Activated B cell treated with CpG ODN at 0.5 μM for 24 hours (primary cell): Measurements from ENCODE around the gene SPATA25. TPM values are rescaled to one million over a fixed set of nuclear protein-coding genes. Genes with fewer than 3 reads are reported as not detected.
"Not testable (repeated sequence)": the region's sequence is repeated elsewhere in the genome, so short reads cannot be mapped to it uniquely, and the experiment has no call there.

ENCODE experiments used
- ATAC-seq: fragments of 200-7000 bp; cut with Tn5 transposase; one replicate; pipeline ENCODE4 v1.10.0; 2021; ENCODE audit warnings: low read depth, mild to moderate bottlenecking, moderate library complexity
- CTCF ChIA-PET: fragments of 350-600 bp; sonication (Branson Sonifier 250); formaldehyde crosslinking; loops from one replicate; lab custom pipeline; 2021; ENCODE audit warnings: antibody characterized with exemption; lab: Charles Lee
- POLR2A ChIA-PET: fragments of 350-600 bp; sonication (Branson Sonifier 250); formaldehyde crosslinking; loops from one replicate; lab custom pipeline; 2021; ENCODE audit warnings: antibody characterized with exemption; lab: Charles Lee
- DNase-seq: peaks from one replicate; pipeline ENCODE4 v3.0.0; 2022
- H3K27ac Mint-ChIP-seq: one replicate; pipeline ENCODE4 v1.8.0; 2020; ENCODE audit warnings: mixed read lengths
- H3K27me3 Mint-ChIP-seq: one replicate; pipeline ENCODE4 v1.8.0; 2021; ENCODE audit warnings: mixed read lengths
- H3K36me3 Mint-ChIP-seq: one replicate; pipeline ENCODE4 v1.8.0; 2021; ENCODE audit warnings: low read depth, mixed read lengths
- H3K4me1 Mint-ChIP-seq: one replicate; pipeline ENCODE4 v1.8.0; 2021; ENCODE audit warnings: mixed read lengths
- H3K4me3 Mint-ChIP-seq: one replicate; pipeline ENCODE4 v1.8.0; 2020; ENCODE audit warnings: mild to moderate bottlenecking, mixed read lengths
- H3K9me3 Mint-ChIP-seq: one replicate; pipeline ENCODE4 v1.8.0; 2020; ENCODE audit warnings: mixed read lengths
- intact Hi-C: fragments of 100-400 bp; cut with micrococcal nuclease; formaldehyde crosslinking; loops from one replicate; pipeline ENCODE4 v1.15.1; 2024
- total RNA-seq: library from RNA; stranded (reverse); gene quantifications from 2 replicates; pipeline ENCODE4 v1.2.3, GENCODE V29; 2022
- TF ChIP-seq, protein P1 (sequence below): fragments of 200-600 bp; IDR thresholded peaks from one replicate; pipeline ENCODE4 v1.8.0; 2022; ENCODE audit warnings: antibody characterized with exemption, mild to moderate bottlenecking

The SPATA25 gene
- total RNA-seq, 1 donor from 2014 or later: 0.53 TPM

DNA sequence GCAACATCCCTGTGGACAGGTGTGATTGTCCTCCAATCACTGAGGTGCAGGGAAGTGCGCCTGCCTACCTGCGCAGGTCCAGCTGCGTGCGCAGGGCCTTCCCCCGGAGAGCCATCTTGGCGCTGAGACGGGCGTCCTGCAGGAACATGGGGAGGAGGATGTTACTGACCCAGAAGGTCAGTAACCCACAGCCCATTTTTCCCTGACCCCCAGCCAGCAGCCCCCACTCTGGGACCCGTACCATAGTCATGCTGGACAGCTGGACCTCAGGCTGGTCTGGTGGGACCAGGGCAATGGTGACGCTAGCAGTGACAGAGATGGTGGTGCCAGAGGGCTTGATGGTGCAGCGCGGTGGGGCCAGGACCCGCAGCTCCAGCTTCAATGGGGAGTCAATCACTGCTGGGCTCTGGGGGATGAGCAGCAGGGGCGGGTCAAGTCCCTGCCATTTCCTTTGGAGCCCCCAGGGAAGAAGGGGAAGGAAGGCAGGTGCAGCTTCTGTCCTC is 14.8 kb upstream of the SPATA25 start:
- Mint-ChIP-seq H3K9me3 (no peaks in the 10 kb centered on the region), H3K4me1 (peaks cover 12% of the 10 kb centered on the region), H3K4me3 (no peak overlapping the region), H3K36me3 (peaks cover 17% of the 10 kb centered on the region), H3K27ac (no peak overlapping the region), H3K27me3 (no peaks in the 10 kb centered on the region)
- DNase-seq: no peak
- ChIA-PET POLR2A (interaction anchor here (0.6 to 1.1 kb wide), 3 partner anchors 12 to 54 kb away, joined by 3 read pairs; partner anchors contain the start of gene PCIF1), CTCF (no interaction called here)
- no peak for ATAC-seq
- TF ChIP-seq, protein P1, sequence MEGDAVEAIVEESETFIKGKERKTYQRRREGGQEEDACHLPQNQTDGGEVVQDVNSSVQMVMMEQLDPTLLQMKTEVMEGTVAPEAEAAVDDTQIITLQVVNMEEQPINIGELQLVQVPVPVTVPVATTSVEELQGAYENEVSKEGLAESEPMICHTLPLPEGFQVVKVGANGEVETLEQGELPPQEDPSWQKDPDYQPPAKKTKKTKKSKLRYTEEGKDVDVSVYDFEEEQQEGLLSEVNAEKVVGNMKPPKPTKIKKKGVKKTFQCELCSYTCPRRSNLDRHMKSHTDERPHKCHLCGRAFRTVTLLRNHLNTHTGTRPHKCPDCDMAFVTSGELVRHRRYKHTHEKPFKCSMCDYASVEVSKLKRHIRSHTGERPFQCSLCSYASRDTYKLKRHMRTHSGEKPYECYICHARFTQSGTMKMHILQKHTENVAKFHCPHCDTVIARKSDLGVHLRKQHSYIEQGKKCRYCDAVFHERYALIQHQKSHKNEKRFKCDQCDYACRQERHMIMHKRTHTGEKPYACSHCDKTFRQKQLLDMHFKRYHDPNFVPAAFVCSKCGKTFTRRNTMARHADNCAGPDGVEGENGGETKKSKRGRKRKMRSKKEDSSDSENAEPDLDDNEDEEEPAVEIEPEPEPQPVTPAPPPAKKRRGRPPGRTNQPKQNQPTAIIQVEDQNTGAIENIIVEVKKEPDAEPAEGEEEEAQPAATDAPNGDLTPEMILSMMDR: no peak
- intact Hi-C loops: no loop called here

DNA sequence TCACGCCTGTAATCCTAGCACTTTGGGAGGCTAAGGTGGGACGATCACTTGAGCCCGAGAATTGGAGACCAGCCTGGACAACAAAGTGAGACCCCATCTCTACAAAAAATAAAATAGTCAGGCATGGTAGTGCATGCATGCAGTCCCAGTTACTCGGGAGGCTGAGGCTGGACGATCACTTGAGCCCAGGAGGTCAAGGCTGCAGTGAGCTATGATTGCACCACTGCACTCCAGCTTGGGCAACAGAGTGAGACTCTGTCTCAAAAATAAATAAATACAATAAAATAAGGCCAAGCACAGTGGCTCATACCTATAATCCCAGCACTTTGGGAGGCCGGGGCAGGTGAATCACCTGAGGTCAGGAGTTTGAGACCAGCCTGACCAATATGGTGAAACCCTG is 13.9 kb upstream of the SPATA25 start:
- intact Hi-C loops, H3K27me3 Mint-ChIP-seq, DNase-seq, ATAC-seq, H3K9me3 Mint-ChIP-seq, H3K4me3 Mint-ChIP-seq, CTCF ChIA-PET, H3K27ac Mint-ChIP-seq: not testable (repeated sequence)
- POLR2A ChIA-PET: interaction anchor here (0.7 to 1.1 kb wide), 3 partner anchors 10 to 53 kb away, joined by 3 read pairs; partner anchors contain the start of gene PLTP
- peaks cover 12% of the 10 kb centered on the region for H3K4me1 Mint-ChIP-seq
- H3K36me3 Mint-ChIP-seq: peaks cover 23% of the 10 kb centered on the region

DNA sequence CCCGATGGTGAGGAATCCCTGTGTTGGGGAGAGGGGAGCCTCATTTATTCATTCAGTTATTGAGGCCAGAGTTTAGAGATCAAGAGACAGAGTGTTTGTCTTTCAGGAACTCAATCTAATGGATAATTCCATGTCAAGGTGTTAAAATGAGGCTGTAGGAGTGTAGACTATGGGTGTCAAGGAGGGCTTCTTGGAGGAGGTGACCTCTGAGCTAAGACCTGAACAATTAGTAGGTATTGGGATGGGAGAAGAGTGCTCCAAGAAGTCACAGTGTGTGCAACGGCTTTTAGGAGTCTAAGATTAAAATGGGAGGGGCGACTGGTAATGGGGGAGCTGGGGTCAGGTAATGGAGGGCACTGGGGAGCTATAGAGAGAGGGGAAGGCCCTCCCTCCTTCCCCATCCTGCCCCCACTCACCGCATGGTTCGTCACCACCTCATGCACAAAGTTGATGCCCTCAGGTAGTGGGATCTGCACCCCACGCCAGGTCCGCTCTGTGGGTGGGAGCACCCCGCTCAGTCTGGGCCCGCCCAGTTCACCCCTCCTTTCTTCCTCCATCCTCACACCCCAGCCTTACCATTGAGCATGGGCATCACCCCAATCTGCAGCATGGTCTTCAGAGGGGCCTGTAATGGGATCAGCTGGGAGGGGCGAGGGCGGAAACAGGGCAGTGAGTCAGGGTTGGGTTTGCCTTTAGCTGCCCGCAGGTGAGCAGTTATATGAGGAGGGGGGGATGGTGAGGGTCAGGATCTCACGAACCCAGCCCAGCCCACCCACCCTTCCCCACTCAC is 11.8 kb upstream of the SPATA25 start:
- ChIA-PET POLR2A (no interaction called here), CTCF (no interaction called here)
- no peak overlapping the region for H3K27ac Mint-ChIP-seq
- DNase-seq (no peak), ATAC-seq (no peak)
- TF ChIP-seq, protein P1: no peak
- no peaks in the 10 kb centered on the region for H3K27me3 Mint-ChIP-seq
- H3K36me3 Mint-ChIP-seq: peaks cover 32% of the 10 kb centered on the region
- intact Hi-C loops: no loop called here
- H3K4me3 Mint-ChIP-seq: no peak overlapping the region
- H3K9me3 Mint-ChIP-seq: no peaks in the 10 kb centered on the region
- H3K4me1 Mint-ChIP-seq: peaks cover 12% of the 10 kb centered on the region

DNA sequence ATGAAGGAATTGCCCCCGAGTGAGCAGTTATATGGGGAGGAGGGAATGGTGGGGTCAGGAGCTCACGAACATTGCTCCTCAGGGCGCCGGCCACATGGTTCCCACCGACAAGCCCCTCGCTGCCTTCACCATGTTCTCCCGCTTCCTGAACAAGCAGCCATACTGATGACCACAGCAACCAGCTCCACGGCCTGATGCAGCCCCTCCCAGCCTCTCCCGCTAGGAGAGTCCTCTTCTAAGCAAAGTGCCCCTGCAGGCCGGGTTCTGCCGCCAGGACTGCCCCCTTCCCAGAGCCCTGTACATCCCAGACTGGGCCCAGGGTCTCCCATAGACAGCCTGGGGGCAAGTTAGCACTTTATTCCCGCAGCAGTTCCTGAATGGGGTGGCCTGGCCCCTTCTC is 10.9 kb upstream of the SPATA25 start:
- Mint-ChIP-seq H3K27ac (no peak overlapping the region), H3K9me3 (no peaks in the 10 kb centered on the region), H3K27me3 (no peaks in the 10 kb centered on the region), H3K36me3 (peaks cover 37% of the 10 kb centered on the region), H3K4me1 (peaks cover 15% of the 10 kb centered on the region), H3K4me3 (no peak overlapping the region)
- ChIA-PET CTCF (no interaction called here), POLR2A (no interaction called here)
- TF ChIP-seq, protein P1: no peak
- intact Hi-C loops: no loop called here
- DNase-seq: no peak
- ATAC-seq: no peak

DNA sequence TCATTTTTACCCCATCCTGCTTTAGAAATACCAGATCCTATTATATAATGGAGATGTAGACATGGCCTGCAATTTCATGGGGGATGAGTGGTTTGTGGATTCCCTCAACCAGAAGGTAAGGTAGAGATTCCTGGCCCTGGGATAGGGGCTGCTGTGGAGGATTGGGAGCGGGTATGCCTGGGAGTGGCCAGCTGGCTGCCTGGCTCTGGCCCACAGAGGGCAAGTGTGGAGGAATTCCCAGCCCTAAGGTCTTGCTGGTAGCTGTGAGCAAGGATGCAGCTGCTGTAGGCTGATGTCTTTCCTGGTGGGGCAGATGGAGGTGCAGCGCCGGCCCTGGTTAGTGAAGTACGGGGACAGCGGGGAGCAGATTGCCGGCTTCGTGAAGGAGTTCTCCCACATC is 10.3 kb upstream of the SPATA25 start:
- DNase-seq (no peak), ATAC-seq (no peak)
- H3K4me1 Mint-ChIP-seq: peaks cover 17% of the 10 kb centered on the region
- ChIA-PET POLR2A (no interaction called here), CTCF (no interaction called here)
- no peak overlapping the region for H3K4me3 Mint-ChIP-seq
- no peaks in the 10 kb centered on the region for H3K27me3 Mint-ChIP-seq
- intact Hi-C loops: no loop called here
- no peak overlapping the region for H3K27ac Mint-ChIP-seq
- H3K9me3 Mint-ChIP-seq: no peaks in the 10 kb centered on the region
- TF ChIP-seq, protein P1: no peak
- H3K36me3 Mint-ChIP-seq: peaks cover 40% of the 10 kb centered on the region
